Upper lobe of left lung (tissue), 4 donors: ENCODE data around the gene WASF3.

Source experiments
- CTCF ChIP-seq, 6 experiments: fragments of 450-650 bp in 4 of 6; fragments of 200-600 bp in 2 of 6; sonication (generic) in 2 of 6; IDR thresholded peaks; one replicate each; pipeline ENCODE4 v1.5.1; 2016 to 2019; ENCODE audit warnings: antibody characterized with exemption in 6 of 6
- EP300 ChIP-seq, 4 donors: sonication (generic); formaldehyde crosslinking; IDR thresholded peaks; one replicate each; pipeline ENCODE4 v1.5.1; 2017; ENCODE audit warnings: antibody characterized with exemption in 4 of 4, control low read depth in 2 of 4
- POLR2A ChIP-seq, 4 donors: fragments of 450-650 bp; IDR thresholded peaks; one replicate each; pipeline ENCODE4 v1.5.1; 2016 to 2017; ENCODE audit warnings: antibody characterized with exemption in 4 of 4, mild to moderate bottlenecking in 2 of 4

- TF ChIP-seq CTCF (IDR thresholded peaks at IDR 0.05) (no peak), POLR2A (IDR thresholded peaks at IDR 0.05) (no peak), EP300 (IDR thresholded peaks at IDR 0.05) (no peak)
Measured at GRCh38 chr13:26716984-26717383, 159.5 kb downstream of the WASF3 start.
